SK-N-SH (cell line): ENCODE results near the gene KDM6B.

Experiments
- FOXM1 ChIP-seq: IDR thresholded peaks from 2 replicates; pipeline ENCODE4 v1.4.0; 2012; ENCODE audit warnings: low read depth, mild to moderate bottlenecking
- NFIC ChIP-seq: IDR thresholded peaks from 2 replicates; pipeline ENCODE4 v1.4.0; 2012; ENCODE audit warnings: borderline replicate concordance
- POLR2AphosphoS5 ChIP-seq: IDR thresholded peaks from 2 replicates; pipeline ENCODE4 v1.6.1; 2012; ENCODE audit warnings: low read depth, low read length
- YY1 ChIP-seq: IDR thresholded peaks from 2 replicates; pipeline ENCODE4 v1.4.0; 2012; ENCODE audit warnings: low read depth, mild to moderate bottlenecking
- TF ChIP-seq, protein P1 (sequence below): IDR thresholded peaks from 2 replicates; pipeline ENCODE4 v1.4.0; 2012; ENCODE audit warnings: low read depth, borderline replicate concordance
- TF ChIP-seq, protein P2 (sequence below): fragments of 200-600 bp; sonication (generic); IDR thresholded peaks from 2 replicates; pipeline ENCODE4 v1.6.1; 2017; ENCODE audit warnings: antibody characterized with exemption, mild to moderate bottlenecking, moderate library complexity

DNA sequence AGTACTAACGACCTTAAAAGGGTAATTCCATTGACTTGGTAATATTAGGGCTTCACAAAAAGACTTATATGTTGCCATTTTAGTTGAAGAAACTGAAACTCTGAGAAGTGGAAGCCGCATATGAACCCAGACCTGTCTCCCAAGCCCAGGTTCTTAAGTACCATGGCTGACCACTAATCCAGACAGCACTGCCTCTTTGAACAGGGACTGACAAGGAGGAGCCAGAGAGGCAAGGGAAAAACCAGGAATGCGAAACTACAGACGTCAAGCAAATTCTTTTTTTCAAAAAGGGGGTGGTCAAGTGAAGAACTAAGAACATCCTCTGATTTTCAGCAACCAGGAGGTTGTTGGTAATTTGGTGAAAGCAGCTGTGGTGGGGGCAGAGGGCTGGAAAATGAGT is 39.0 kb downstream of the KDM6B start:
- TF ChIP-seq FOXM1 (no peak), YY1 (no peak), POLR2AphosphoS5 (no peak), NFIC (no peak)
- TF ChIP-seq, protein P1, sequence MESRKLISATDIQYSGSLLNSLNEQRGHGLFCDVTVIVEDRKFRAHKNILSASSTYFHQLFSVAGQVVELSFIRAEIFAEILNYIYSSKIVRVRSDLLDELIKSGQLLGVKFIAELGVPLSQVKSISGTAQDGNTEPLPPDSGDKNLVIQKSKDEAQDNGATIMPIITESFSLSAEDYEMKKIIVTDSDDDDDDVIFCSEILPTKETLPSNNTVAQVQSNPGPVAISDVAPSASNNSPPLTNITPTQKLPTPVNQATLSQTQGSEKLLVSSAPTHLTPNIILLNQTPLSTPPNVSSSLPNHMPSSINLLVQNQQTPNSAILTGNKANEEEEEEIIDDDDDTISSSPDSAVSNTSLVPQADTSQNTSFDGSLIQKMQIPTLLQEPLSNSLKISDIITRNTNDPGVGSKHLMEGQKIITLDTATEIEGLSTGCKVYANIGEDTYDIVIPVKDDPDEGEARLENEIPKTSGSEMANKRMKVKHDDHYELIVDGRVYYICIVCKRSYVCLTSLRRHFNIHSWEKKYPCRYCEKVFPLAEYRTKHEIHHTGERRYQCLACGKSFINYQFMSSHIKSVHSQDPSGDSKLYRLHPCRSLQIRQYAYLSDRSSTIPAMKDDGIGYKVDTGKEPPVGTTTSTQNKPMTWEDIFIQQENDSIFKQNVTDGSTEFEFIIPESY, result no peak
- TF ChIP-seq, protein P2, sequence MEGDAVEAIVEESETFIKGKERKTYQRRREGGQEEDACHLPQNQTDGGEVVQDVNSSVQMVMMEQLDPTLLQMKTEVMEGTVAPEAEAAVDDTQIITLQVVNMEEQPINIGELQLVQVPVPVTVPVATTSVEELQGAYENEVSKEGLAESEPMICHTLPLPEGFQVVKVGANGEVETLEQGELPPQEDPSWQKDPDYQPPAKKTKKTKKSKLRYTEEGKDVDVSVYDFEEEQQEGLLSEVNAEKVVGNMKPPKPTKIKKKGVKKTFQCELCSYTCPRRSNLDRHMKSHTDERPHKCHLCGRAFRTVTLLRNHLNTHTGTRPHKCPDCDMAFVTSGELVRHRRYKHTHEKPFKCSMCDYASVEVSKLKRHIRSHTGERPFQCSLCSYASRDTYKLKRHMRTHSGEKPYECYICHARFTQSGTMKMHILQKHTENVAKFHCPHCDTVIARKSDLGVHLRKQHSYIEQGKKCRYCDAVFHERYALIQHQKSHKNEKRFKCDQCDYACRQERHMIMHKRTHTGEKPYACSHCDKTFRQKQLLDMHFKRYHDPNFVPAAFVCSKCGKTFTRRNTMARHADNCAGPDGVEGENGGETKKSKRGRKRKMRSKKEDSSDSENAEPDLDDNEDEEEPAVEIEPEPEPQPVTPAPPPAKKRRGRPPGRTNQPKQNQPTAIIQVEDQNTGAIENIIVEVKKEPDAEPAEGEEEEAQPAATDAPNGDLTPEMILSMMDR, result no peak
